Psoas muscle (tissue), 8 donors: ENCODE results near the gene PRDX2. TPM values are rescaled to one million over a fixed set of nuclear protein-coding genes. Genes with fewer than 3 reads are reported as not detected.

Experiments used
- ATAC-seq, 4 donors: fragments of 200-7000 bp; cut with Tn5 transposase; one replicate each; pipeline ENCODE4 v1.9.1; 2020; ENCODE audit warnings: moderate library complexity in 3 of 4, mild to moderate bottlenecking in 2 of 4
- DNase-seq, 2 donors: peaks; one replicate each; pipeline ENCODE4 v3.0.0-alpha.2; 2020
- H3K27ac ChIP-seq: fragments of 200-600 bp; one replicate; pipeline ENCODE4 v1.8.0; 2022
- H3K27me3 ChIP-seq, 3 donors: fragments of 200-600 bp in 1 of 3; one replicate each; pipeline versions ENCODE4 v1.6.1 to v1.8.0; 2013 to 2022; ENCODE audit warnings: low read length in 2 of 3, mild to moderate bottlenecking in 2 of 3, moderate library complexity in 1 of 3; ENCODE audit not compliant: insufficient read depth in 3 of 3
- H3K36me3 ChIP-seq, 2 donors: fragments of 200-600 bp in 1 of 2; one replicate each; pipeline versions ENCODE4 v1.6.1 to v1.8.0; 2013 to 2022; ENCODE audit warnings: low read depth in 1 of 2, mild to moderate bottlenecking in 1 of 2, moderate library complexity in 1 of 2; ENCODE audit not compliant: insufficient read depth in 1 of 2
- H3K4me1 ChIP-seq: fragments of 200-600 bp; one replicate; pipeline ENCODE4 v1.8.0; 2022
- H3K4me3 ChIP-seq: fragments of 200-600 bp; one replicate; pipeline ENCODE4 v1.8.0; 2022; ENCODE audit warnings: mild to moderate bottlenecking
- H3K9me3 ChIP-seq: fragments of 200-600 bp; one replicate; pipeline ENCODE4 v1.8.0; 2022
- CTCF ChIP-seq: fragments of 200-600 bp; IDR thresholded peaks from one replicate; pipeline ENCODE4 v1.8.0; 2022; ENCODE audit warnings: antibody characterized with exemption
- WGBS, 3 donors: extraction: QIAGEN DNeasy Blood & Tissue Kit; methylation state at CpG; one replicate each; pipeline versions ENCODE4 v1.1.6 to v1.1.7; 2013; 5-methylcytosine and 5-hydroxymethylcytosine counted together
- intact Hi-C, 2 donors: fragments of 100-400 bp; cut with DNase I; formaldehyde crosslinking; loops; one replicate each; pipeline versions ENCODE4 v1.11.0 to v1.14.2; 2022
- polyA plus RNA-seq, 3 donors: library from polyadenylated mRNA; stranded (reverse); fragments of 200-250 nt; gene quantifications; one replicate each; pipeline ENCODE4 v1.2.3, GENCODE V29; 2013
- total RNA-seq, 4 donors: library from RNA; stranded (reverse); fragmentation: NEBNext Ultra II Directional in 2 of 4; extraction: Animal tissue kit (Norgen Biotek cat#: 25700) in 2 of 4; gene quantifications; one replicate each; pipeline versions ENCODE4 v1.2.1 to v1.2.4, GENCODE V29; 2021 to 2023
- donor health status: healthy with polysubstance abuse.
- donor health status: DM: no; HTN: no; CAD: no; lungs with moderate emphysema.
- donor health status: Bipolar disorder and iron deficiency.
- donor health status: healthy.
- donor health status: DM: yes; HTN: yes; CAD: no.
- donor health status: DM: no; HTN: no; CAD: no.
- donor health status: DM: no; HTN: no; CAD: no.
- donor health status: DM: yes; HTN: yes; CAD: no.

Gene PRDX2
- total and polyA plus RNA-seq, 7 donors: 273 to 535 (median 396) TPM

GRCh38 chr19:12834976-12835757, 33.6 kb upstream of the PRDX2 start:
- H3K4me1 ChIP-seq: no peaks in the 10 kb centered on the region
- ATAC-seq: peak in 1 of 4 donors; percentile 29

GRCh38 chr19:12834566-12834943, 33.0 kb upstream of the PRDX2 start, which contains the start of gene RTBDN:
TSS of gene RTBDN (minus strand) at chr19:12834579. CDS start at chr19:12829979, 4,600 bp downstream.
- no peaks in the 10 kb centered on the region for H3K4me1 ChIP-seq

More at GRCh38 chr19:12834976-12835757, 33.6 kb upstream of the PRDX2 start:
- Histone ChIP-seq H3K27ac (no peak overlapping the region), H3K27me3 (peaks cover 0 to 95% (median 56%) of the 10 kb centered on the region in 3 donors), H3K4me3 (no peak overlapping the region), H3K36me3 (no peaks in the 10 kb centered on the region), H3K9me3 (no peaks in the 10 kb centered on the region)
- intact Hi-C loops: no loop called here
- WGBS, 3 donors: 4 to 6% (median 5%) methylated on average over 34 to 39 of the region's 39 CpGs
- peak in 1 of 2 donors; percentile 57 for DNase-seq
- no peak for TF ChIP-seq CTCF

GRCh38 chr19:12833738-12834565, 32.4 kb upstream of the PRDX2 start:
- H3K4me1 ChIP-seq: no peaks in the 10 kb centered on the region
- 0 to 1% (median 1%) methylated on average over 26 to 85 of the region's 87 CpGs for WGBS, 3 donors
- no peaks in the 10 kb centered on the region for H3K9me3 ChIP-seq
- H3K27me3 ChIP-seq: peaks cover 0 to 94% (median 54%) of the 10 kb centered on the region in 3 donors
- peak in 3 of 4 donors; percentile 26 to 45 (median 30) for ATAC-seq
- peak overlapping the region; percentile 56 for H3K4me3 ChIP-seq
- TF ChIP-seq CTCF: no peak
- intact Hi-C loops: no loop called here
- no peak for DNase-seq
- H3K27ac ChIP-seq: no peak overlapping the region
- H3K36me3 ChIP-seq: no peaks in the 10 kb centered on the region

More at GRCh38 chr19:12834566-12834943, 33.0 kb upstream of the PRDX2 start, which contains the start of gene RTBDN:
- H3K27ac ChIP-seq: no peak within 1 kb of the TSS
- peak within 1 kb of the TSS; percentile 56 for H3K4me3 ChIP-seq
- intact Hi-C loops: no loop called here
- no peaks in the 10 kb centered on the region for H3K9me3 ChIP-seq
- 5 to 6% (median 6%) methylated on average over 20 of the region's 20 CpGs for WGBS, 3 donors
- no peak for TF ChIP-seq CTCF
- ATAC-seq (no peak), DNase-seq (peak in 1 of 2 donors; percentile 12)
- H3K36me3 ChIP-seq: no peaks in the 10 kb centered on the region
- H3K27me3 ChIP-seq: peaks cover 0 to 95% (median 56%) of the 10 kb centered on the region in 3 donors

- H3K4me1 ChIP-seq: no peaks in the 10 kb centered on the region
- no peak overlapping the region for H3K27ac ChIP-seq
- TF ChIP-seq CTCF: no peak
- H3K27me3 ChIP-seq: peaks cover 0 to 94% (median 48%) of the 10 kb centered on the region in 3 donors
- 0 to 2% (median 1%) methylated on average over 2 to 4 of the region's 5 CpGs for WGBS, 3 donors
- H3K4me3 ChIP-seq: peak overlapping the region; percentile 56
- DNase-seq (no peak), ATAC-seq (no peak)
- intact Hi-C loops: no loop called here
- H3K36me3 ChIP-seq: no peaks in the 10 kb centered on the region
- H3K9me3 ChIP-seq: no peaks in the 10 kb centered on the region
These were observed 31.8 kb upstream of the PRDX2 start for GRCh38 chr19:12833418-12833737.
